Measurements from ENCODE around the gene ASXL1. TPM values are rescaled to one million over a fixed set of nuclear protein-coding genes. Genes with fewer than 3 reads are reported as not detected.
A peak's percentile ranks its signal among the peaks of the same experiment; 100 is the strongest.

ASXL1 gene
- total and polyA plus RNA-seq, 9 of the 15 experiments (the other 6 are each of a cell fraction or from before 2014, with no cell fraction given) = 6.5 to 65.3 (median 32.3) TPM

GRCh38 chr20:32480371-32481241 is 122.5 kb downstream of the ASXL1 start (continued):
- TF ChIP-seq MYBL2 (IDR thresholded peaks at IDR 0.05; ENCODE audit: low read depth) (no peak), MYBL2 (CRISPR knock-in tag; IDR thresholded peaks at IDR 0.05; ENCODE audit: borderline replicate concordance) (no peak), KDM2B (CRISPR knock-in tag; IDR thresholded peaks at IDR 0.05) (no peak), ZBTB26 (CRISPR knock-in tag; IDR thresholded peaks at IDR 0.05) (no peak), CBFA2T2 (conservative IDR thresholded peaks at IDR 0.05) (no peak)

- TF ChIP-seq CBX5 (IDR thresholded peaks at IDR 0.05; ENCODE audit: borderline replicate concordance, low read depth) (no peak), MEIS2 (IDR thresholded peaks at IDR 0.05; ENCODE audit: partially characterized antibody) (no peak), SMC3 (conservative IDR thresholded peaks at IDR 0.05; ENCODE audit: insufficient read depth, low read depth, low read length) (no peak), SMAD2 (IDR thresholded peaks at IDR 0.05; ENCODE audit: low read depth, low read length) (no peak)
- 91% methylated on average over 11 of the region's 13 CpGs for WGBS (ENCODE audit: insufficient coverage, low coverage, missing lambda C conversion rate)
- H4K20me1 ChIP-seq (replicated peaks; ENCODE audit: control insufficient read depth, insufficient read depth, low read length) = no peaks in the 10 kb centered on the region
- H2AFZ ChIP-seq (ENCODE audit: low read depth, low read length) = no peak overlapping the region
- H3K9me1 ChIP-seq (ENCODE audit: control insufficient read depth, insufficient read depth, low read length) = no peaks in the 10 kb centered on the region
- no peak overlapping the region for H3K27ac ChIP-seq (ENCODE audit: extremely low read depth, low read depth, low read length)
- no peaks in the 10 kb centered on the region for H3K9me3 ChIP-seq (replicated peaks; ENCODE audit: control insufficient read depth, insufficient read depth, low read depth, low read length)
- no peak for FAIRE-seq
- no peak for ATAC-seq
- H3K4me1 ChIP-seq (replicated peaks in 1 of 2; ENCODE audit: control insufficient read depth in 2 of 2, insufficient read depth in 2 of 2, low read length in 2 of 2) = peaks cover 22 to 49% of the 10 kb centered on the region in 2 experiments
- in situ Hi-C loops (cut with MboI) = no loop called here
- no peak for DNase-seq (ENCODE audit: extremely low read depth in 1 of 4, low spot score in 3 of 4)
- H3K4me3 ChIP-seq = no peak overlapping the region
- no peak overlapping the region for H3K4me2 ChIP-seq (ENCODE audit: insufficient read depth, low read length)
- H3K36me3 ChIP-seq (ENCODE audit: control insufficient read depth, insufficient read depth, low read length) = peaks cover 14% of the 10 kb centered on the region; the same call in 2 of the 3 replicates
- POLR2A ChIA-PET = interaction anchor here (0.7 to 0.9 kb wide), 2 partner anchors 27 to 36 kb away, joined by 3 read pairs; no protein-coding TSS in a partner anchor
- H3K79me2 ChIP-seq (ENCODE audit: control insufficient read depth, insufficient read depth, low read length) = peaks cover 38% of the 10 kb centered on the region
- no TSS peak for BruUV-seq (replicated peaks)
- 0 out of 4 replicates have a peak overlapping the region, but pooled peaks of 1 of the 2 experiments have one; percentile 29 for H3K9ac ChIP-seq (ENCODE audit: insufficient read depth in 1 of 2, low read depth in 2 of 2, low read length in 2 of 2)
- no peaks in the 10 kb centered on the region for H3K27me3 ChIP-seq (ENCODE audit: control insufficient read depth in 2 of 2, insufficient read depth in 2 of 2, low read length in 2 of 2)
- intact Hi-C loops (cut with micrococcal nuclease) = no loop called here
- CTCF ChIA-PET (ENCODE audit: low intra/inter-chr PET ratio) = no interaction called here
Measured at GRCh38 chr20:32481311-32482142, 123.4 kb downstream of the ASXL1 start.
